Stomach (tissue), 4 donors: Measurements from ENCODE around the gene CASP7.

ENCODE experiments used
- EP300 ChIP-seq: sonication (generic); formaldehyde crosslinking; IDR thresholded peaks from one replicate; pipeline ENCODE4 v1.6.1; 2017; ENCODE audit warnings: antibody characterized with exemption
- POLR2A ChIP-seq, 4 donors: fragments of 450-650 bp; IDR thresholded peaks; one replicate each; pipeline ENCODE4 v1.6.1; 2016; ENCODE audit warnings: antibody characterized with exemption in 4 of 4, control low read depth in 2 of 4, mild to moderate bottlenecking in 1 of 4, moderate library complexity in 1 of 4
- TF ChIP-seq, protein P1 (sequence below), 7 experiments: fragments of 450-650 bp in 4 of 7; fragments of 200-600 bp in 3 of 7; sonication (generic) in 3 of 7; IDR thresholded peaks; one replicate each; pipeline ENCODE4 v1.5.1; 2016 to 2019; ENCODE audit warnings: antibody characterized with exemption in 7 of 7, control low read depth in 2 of 7, mild to moderate bottlenecking in 1 of 7

DNA sequence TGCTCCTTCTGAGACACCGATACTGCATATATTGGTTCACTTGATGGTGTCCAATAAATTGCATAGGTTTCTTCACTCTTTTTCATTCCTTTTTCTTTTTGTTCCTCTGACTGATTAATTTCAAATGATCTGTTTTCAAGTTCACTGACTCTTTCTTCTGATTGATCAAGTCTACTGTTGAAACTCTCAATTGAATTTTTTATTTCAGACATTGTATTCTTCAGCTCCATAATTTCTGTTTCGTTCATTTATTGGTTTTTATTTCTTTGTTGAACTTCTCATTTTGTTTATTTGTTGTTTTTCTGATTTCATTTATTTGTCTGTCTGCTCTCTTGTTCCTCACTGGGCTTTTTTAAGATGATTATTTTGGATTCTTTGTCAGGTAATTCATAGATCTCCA is 13.6 kb downstream of the CASP7 start:
- TF ChIP-seq, protein P1, sequence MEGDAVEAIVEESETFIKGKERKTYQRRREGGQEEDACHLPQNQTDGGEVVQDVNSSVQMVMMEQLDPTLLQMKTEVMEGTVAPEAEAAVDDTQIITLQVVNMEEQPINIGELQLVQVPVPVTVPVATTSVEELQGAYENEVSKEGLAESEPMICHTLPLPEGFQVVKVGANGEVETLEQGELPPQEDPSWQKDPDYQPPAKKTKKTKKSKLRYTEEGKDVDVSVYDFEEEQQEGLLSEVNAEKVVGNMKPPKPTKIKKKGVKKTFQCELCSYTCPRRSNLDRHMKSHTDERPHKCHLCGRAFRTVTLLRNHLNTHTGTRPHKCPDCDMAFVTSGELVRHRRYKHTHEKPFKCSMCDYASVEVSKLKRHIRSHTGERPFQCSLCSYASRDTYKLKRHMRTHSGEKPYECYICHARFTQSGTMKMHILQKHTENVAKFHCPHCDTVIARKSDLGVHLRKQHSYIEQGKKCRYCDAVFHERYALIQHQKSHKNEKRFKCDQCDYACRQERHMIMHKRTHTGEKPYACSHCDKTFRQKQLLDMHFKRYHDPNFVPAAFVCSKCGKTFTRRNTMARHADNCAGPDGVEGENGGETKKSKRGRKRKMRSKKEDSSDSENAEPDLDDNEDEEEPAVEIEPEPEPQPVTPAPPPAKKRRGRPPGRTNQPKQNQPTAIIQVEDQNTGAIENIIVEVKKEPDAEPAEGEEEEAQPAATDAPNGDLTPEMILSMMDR (IDR thresholded peaks at IDR 0.05) = no peak
- TF ChIP-seq EP300 (no peak), POLR2A (IDR thresholded peaks at IDR 0.05) (no peak)
